HCT116 (cell line): ENCODE measurements around the gene JAK1. TPM values are rescaled to one million over a fixed set of nuclear protein-coding genes. Genes with fewer than 3 reads are reported as not detected.

Source experiments
- ATAC-seq: fragments of 200-7000 bp; cut with Tn5 transposase; 2 replicates; pipeline ENCODE4 v1.9.1; 2020; ENCODE audit warnings: mild to moderate bottlenecking, moderate library complexity
- BruUV-seq: library from RNA; stranded (reverse); fragments of 400-500 nt; replicated peaks from 2 replicates; lab custom pipeline; 2021; lab: Mats Ljungman, UMichigan
- CTCF ChIA-PET: fragments of 300-600 bp; sonication (Branson Sonifier 250); formaldehyde crosslinking; loops from one replicate; lab custom pipeline; 2021; ENCODE audit warnings: antibody characterized with exemption; lab: Charles Lee
- POLR2A ChIA-PET: fragments of 300-600, 350-600 bp; sonication (Branson Sonifier 250); formaldehyde crosslinking; loops from one replicate; lab custom pipeline; 2021; ENCODE audit warnings: antibody characterized with exemption; lab: Charles Lee
- RAD21 ChIA-PET, 2 experiments: fragments of 300-600 bp; sonication (Branson Sonifier 250); formaldehyde crosslinking; loops; one replicate each; lab custom pipeline; 2023; ENCODE audit warnings: low total read pairs in 2 of 2; ENCODE audit not compliant: uncharacterized antibody in 2 of 2, unreplicated experiment in 2 of 2, low non-redundant PET in 1 of 2; lab: Charles Lee
- DNase-seq: peaks from one replicate; pipeline ENCODE4 v3.0.0-alpha.2; 2010; ENCODE audit warnings: low read depth, low spot score
- H2AFZ ChIP-seq: fragments of 200-600 bp; shearing (Covaris generic), sonication (generic); 2 replicates; pipeline ENCODE4 v1.6.1; 2017; ENCODE audit warnings: low read depth, mixed run types, mixed read lengths, antibody characterized with exemption, low read length; ENCODE audit not compliant: poor library complexity, severe bottlenecking
- H3K27ac ChIP-seq: 2 replicates; pipeline ENCODE4 v1.5.1; 2012; ENCODE audit warnings: low read depth, low read length
- H3K27me3 ChIP-seq: fragments of 200-600 bp; sonication (generic); 2 replicates; pipeline ENCODE4 v1.6.1; 2016; ENCODE audit warnings: mixed run types, low read length, mixed read lengths; ENCODE audit not compliant: insufficient read depth
- H3K36me3 ChIP-seq, 2 experiments: fragments of 200-500 bp in 1 of 2; fragments of 200-600 bp in 1 of 2; sonication (Bioruptor generic) in 1 of 2; sonication (generic) in 1 of 2; 2 replicates each; pipeline versions ENCODE4 v1.5.1 to v1.6.1; 2014 to 2016; ENCODE audit warnings: low read length in 2 of 2, inconsistent platforms in 1 of 2, mixed read lengths in 1 of 2, mixed run types in 1 of 2; ENCODE audit not compliant: insufficient read depth in 2 of 2, control insufficient read depth in 1 of 2
- H3K4me1 ChIP-seq, 2 experiments: fragments of 200-600 bp in 1 of 2; sonication (generic) in 1 of 2; 2 replicates each; pipeline versions ENCODE4 v1.5.1 to v1.6.1; 2012 to 2017; ENCODE audit warnings: low read length in 2 of 2, inconsistent platforms in 1 of 2, mild to moderate bottlenecking in 1 of 2, mixed read lengths in 1 of 2, mixed run types in 1 of 2, moderate library complexity in 1 of 2; ENCODE audit not compliant: insufficient read depth in 2 of 2, control insufficient read depth in 1 of 2
- H3K4me2 ChIP-seq: fragments of 200-600 bp; sonication (generic); 2 replicates; pipeline ENCODE4 v1.6.1; 2017; ENCODE audit warnings: mixed run types, low read length, mixed read lengths
- H3K4me3 ChIP-seq, 2 experiments: fragments of 200-600 bp in 1 of 2; sonication (generic) in 1 of 2; replicated peaks in 1 of 2; 2 replicates each; pipeline ENCODE4 v1.5.1; 2011 to 2016; ENCODE audit warnings: low read length in 2 of 2, control low read depth in 1 of 2, low read depth in 1 of 2, mild to moderate bottlenecking in 1 of 2, mixed read lengths in 1 of 2, mixed run types in 1 of 2
- H3K79me2 ChIP-seq: fragments of 200-600 bp; sonication (generic); 2 replicates; pipeline ENCODE4 v1.6.1; 2017; ENCODE audit warnings: mild to moderate bottlenecking, mixed run types, low read length, moderate library complexity, mixed read lengths; ENCODE audit not compliant: insufficient read depth
- H3K9ac ChIP-seq: fragments of 200-600 bp; sonication (generic); 2 replicates; pipeline ENCODE4 v1.6.1; 2016; ENCODE audit warnings: low read length, mixed read lengths
- H3K9me2 ChIP-seq: fragments of 200-600 bp; sonication (generic), shearing (Covaris generic); 2 replicates; pipeline ENCODE4 v1.6.1; 2017; ENCODE audit warnings: mixed run types, mild to moderate bottlenecking, moderate library complexity; ENCODE audit not compliant: insufficient read depth
- H3K9me3 ChIP-seq, 2 experiments: fragments of 200-500 bp in 1 of 2; fragments of 200-600 bp in 1 of 2; sonication (Bioruptor generic) in 1 of 2; sonication (generic) in 1 of 2; 2 replicates each; pipeline ENCODE4 v1.6.1; 2014 to 2017; ENCODE audit warnings: low read length in 2 of 2, mixed read lengths in 2 of 2, inconsistent platforms in 1 of 2, low read depth in 1 of 2, mild to moderate bottlenecking in 1 of 2, mixed run types in 1 of 2, moderate library complexity in 1 of 2; ENCODE audit not compliant: control insufficient read depth in 1 of 2, insufficient read depth in 1 of 2
- H4K20me1 ChIP-seq: fragments of 200-600 bp; sonication (generic), shearing (Covaris generic); 2 replicates; pipeline ENCODE4 v1.6.1; 2017; ENCODE audit warnings: mixed run types, mild to moderate bottlenecking, moderate library complexity; ENCODE audit not compliant: insufficient read depth
- CEBPB ChIP-seq: IDR thresholded peaks from 2 replicates; pipeline ENCODE4 v1.6.1; 2012; ENCODE audit warnings: low read depth
- EZH2phosphoT487 ChIP-seq: fragments of 200-600 bp; IDR thresholded peaks from 2 replicates; pipeline ENCODE4 v1.6.1; 2018; ENCODE audit warnings: antibody characterized with exemption, borderline replicate concordance
- FOSL1 ChIP-seq: IDR thresholded peaks from 2 replicates; pipeline ENCODE4 v1.6.1; 2012; ENCODE audit warnings: low read depth
- JUND ChIP-seq: IDR thresholded peaks from 2 replicates; pipeline ENCODE4 v1.6.1; 2012
- MAX ChIP-seq: IDR thresholded peaks from 2 replicates; pipeline ENCODE4 v1.6.1; 2012
- POLR2A ChIP-seq: IDR thresholded peaks from 2 replicates; pipeline ENCODE4 v1.7.0; 2011; ENCODE audit warnings: borderline replicate concordance; ENCODE audit not compliant: insufficient read depth, insufficient read length; ENCODE audit errors: extremely low read depth
- POLR2AphosphoS5 ChIP-seq: IDR thresholded peaks from 2 replicates; pipeline ENCODE4 v1.6.1; 2011; ENCODE audit warnings: mild to moderate bottlenecking, low read depth, low read length, moderate library complexity
- RAD21 ChIP-seq: IDR thresholded peaks from 2 replicates; pipeline ENCODE4 v1.6.1; 2012; ENCODE audit warnings: low read depth, mild to moderate bottlenecking
- SIN3A ChIP-seq: IDR thresholded peaks from 2 replicates; pipeline ENCODE4 v1.6.1; 2012; ENCODE audit warnings: low read depth
- SP1 ChIP-seq: IDR thresholded peaks from 2 replicates; pipeline ENCODE4 v1.6.1; 2012; ENCODE audit warnings: low read depth
- SRF ChIP-seq: IDR thresholded peaks from 2 replicates; pipeline ENCODE4 v1.6.1; 2012; ENCODE audit warnings: low read depth
- TCF7L2 ChIP-seq: IDR thresholded peaks from 2 replicates; pipeline ENCODE4 v1.7.0; 2011; ENCODE audit warnings: borderline replicate concordance, inconsistent platforms; ENCODE audit not compliant: insufficient read depth, insufficient read length; ENCODE audit errors: extremely low read depth
- YY1 ChIP-seq: IDR thresholded peaks from 2 replicates; pipeline ENCODE4 v1.6.1; 2011; ENCODE audit warnings: low read length, low read depth, moderate library complexity, mild to moderate bottlenecking; ENCODE audit not compliant: insufficient replicate concordance; ENCODE audit errors: extremely low read depth
- ZFX ChIP-seq: fragments of 450-650 bp; IDR thresholded peaks from 2 replicates; pipeline ENCODE4 v1.6.1; 2017
- ZNF274 ChIP-seq: fragments of 200-500 bp; sonication (Bioruptor generic); IDR thresholded peaks from 2 replicates; pipeline ENCODE4 v1.6.1; 2014; ENCODE audit warnings: mild to moderate bottlenecking, low read depth, low read length, inconsistent platforms
- intact Hi-C: fragments of 100-400 bp; cut with micrococcal nuclease; formaldehyde crosslinking; loops from 2 replicates; pipeline ENCODE4 v1.10.0; 2022
- total RNA-seq: library from RNA; stranded (reverse); gene quantifications from one replicate; pipeline ENCODE4 v1.2.1, GENCODE V29; 2021; ENCODE audit not compliant: unreplicated experiment
- TF ChIP-seq, protein P1 (sequence below), 3 experiments: fragments of 200-600 bp in 1 of 3; sonication (generic) in 1 of 3; IDR thresholded peaks in 2 of 3; conservative IDR thresholded peaks in 1 of 3; 2 replicates each; pipeline ENCODE4 v1.5.1; 2012 to 2017; ENCODE audit warnings: low read depth in 2 of 3, low read length in 2 of 3, antibody characterized with exemption in 1 of 3, borderline replicate concordance in 1 of 3, control low read depth in 1 of 3, mild to moderate bottlenecking in 1 of 3, mixed read lengths in 1 of 3, mixed run types in 1 of 3, moderate library complexity in 1 of 3; ENCODE audit not compliant: insufficient read depth in 1 of 3
- TF ChIP-seq, protein P2 (sequence below): IDR thresholded peaks from 2 replicates; pipeline ENCODE4 v1.6.1; 2012
- TF ChIP-seq, protein P3 (sequence below): IDR thresholded peaks from 2 replicates; pipeline ENCODE4 v1.6.1; 2011; ENCODE audit warnings: mild to moderate bottlenecking, low read length, moderate library complexity; ENCODE audit not compliant: insufficient replicate concordance; ENCODE audit errors: extremely low read depth
- TF ChIP-seq, protein P4 (sequence below): IDR thresholded peaks from 2 replicates; pipeline ENCODE4 v1.6.1; 2012; ENCODE audit warnings: low read depth

JAK1 gene
- total RNA-seq, 1 experiment from 2014 or later = 53.2 TPM

GRCh38 chr1:64893921-64894320, 72.4 kb downstream of the JAK1 start:
- CTCF ChIA-PET = no interaction called here
- Histone ChIP-seq H3K9me2 (no peaks in the 10 kb centered on the region), H4K20me1 (no peaks in the 10 kb centered on the region; the same call in 1 of the 2 replicates), H3K4me2 (no peak overlapping the region), H3K4me1 (peaks cover 23 to 32% of the 10 kb centered on the region in 2 experiments), H3K27me3 (no peaks in the 10 kb centered on the region; the same call in 1 of the 2 replicates), H3K79me2 (peaks cover 15% of the 10 kb centered on the region), H3K9me3 (no peaks in the 10 kb centered on the region), H3K36me3 (no peaks in the 10 kb centered on the region), H2AFZ (no peak overlapping the region), H3K9ac (no peak overlapping the region), H3K4me3 (no peak overlapping the region), H3K27ac (no peak overlapping the region)
- no peak for ATAC-seq
- POLR2A ChIA-PET = no interaction called here
- no TSS peak for BruUV-seq
- no peak for DNase-seq
- intact Hi-C loops = no loop called here
- TF ChIP-seq RAD21 (no peak), POLR2AphosphoS5 (no peak), SP1 (no peak), CEBPB (no peak), JUND (no peak), YY1 (no peak), SIN3A (no peak), TCF7L2 (no peak), MAX (no peak), EZH2phosphoT487 (no peak), FOSL1 (no peak), POLR2A (no peak), SRF (no peak), ZFX (no peak), ZNF274 (no peak)
- TF ChIP-seq, protein P1, sequence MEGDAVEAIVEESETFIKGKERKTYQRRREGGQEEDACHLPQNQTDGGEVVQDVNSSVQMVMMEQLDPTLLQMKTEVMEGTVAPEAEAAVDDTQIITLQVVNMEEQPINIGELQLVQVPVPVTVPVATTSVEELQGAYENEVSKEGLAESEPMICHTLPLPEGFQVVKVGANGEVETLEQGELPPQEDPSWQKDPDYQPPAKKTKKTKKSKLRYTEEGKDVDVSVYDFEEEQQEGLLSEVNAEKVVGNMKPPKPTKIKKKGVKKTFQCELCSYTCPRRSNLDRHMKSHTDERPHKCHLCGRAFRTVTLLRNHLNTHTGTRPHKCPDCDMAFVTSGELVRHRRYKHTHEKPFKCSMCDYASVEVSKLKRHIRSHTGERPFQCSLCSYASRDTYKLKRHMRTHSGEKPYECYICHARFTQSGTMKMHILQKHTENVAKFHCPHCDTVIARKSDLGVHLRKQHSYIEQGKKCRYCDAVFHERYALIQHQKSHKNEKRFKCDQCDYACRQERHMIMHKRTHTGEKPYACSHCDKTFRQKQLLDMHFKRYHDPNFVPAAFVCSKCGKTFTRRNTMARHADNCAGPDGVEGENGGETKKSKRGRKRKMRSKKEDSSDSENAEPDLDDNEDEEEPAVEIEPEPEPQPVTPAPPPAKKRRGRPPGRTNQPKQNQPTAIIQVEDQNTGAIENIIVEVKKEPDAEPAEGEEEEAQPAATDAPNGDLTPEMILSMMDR (IDR thresholded peaks at IDR 0.05 in 2 of 3, conservative IDR thresholded peaks at IDR 0.05 in 1 of 3; ENCODE audit: borderline replicate concordance in 1 of 3, insufficient read depth in 1 of 3, low read depth in 2 of 3, low read length in 2 of 3) = no peak
- TF ChIP-seq, protein P2, sequence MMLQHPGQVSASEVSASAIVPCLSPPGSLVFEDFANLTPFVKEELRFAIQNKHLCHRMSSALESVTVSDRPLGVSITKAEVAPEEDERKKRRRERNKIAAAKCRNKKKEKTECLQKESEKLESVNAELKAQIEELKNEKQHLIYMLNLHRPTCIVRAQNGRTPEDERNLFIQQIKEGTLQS = no peak
- TF ChIP-seq, protein P3, sequence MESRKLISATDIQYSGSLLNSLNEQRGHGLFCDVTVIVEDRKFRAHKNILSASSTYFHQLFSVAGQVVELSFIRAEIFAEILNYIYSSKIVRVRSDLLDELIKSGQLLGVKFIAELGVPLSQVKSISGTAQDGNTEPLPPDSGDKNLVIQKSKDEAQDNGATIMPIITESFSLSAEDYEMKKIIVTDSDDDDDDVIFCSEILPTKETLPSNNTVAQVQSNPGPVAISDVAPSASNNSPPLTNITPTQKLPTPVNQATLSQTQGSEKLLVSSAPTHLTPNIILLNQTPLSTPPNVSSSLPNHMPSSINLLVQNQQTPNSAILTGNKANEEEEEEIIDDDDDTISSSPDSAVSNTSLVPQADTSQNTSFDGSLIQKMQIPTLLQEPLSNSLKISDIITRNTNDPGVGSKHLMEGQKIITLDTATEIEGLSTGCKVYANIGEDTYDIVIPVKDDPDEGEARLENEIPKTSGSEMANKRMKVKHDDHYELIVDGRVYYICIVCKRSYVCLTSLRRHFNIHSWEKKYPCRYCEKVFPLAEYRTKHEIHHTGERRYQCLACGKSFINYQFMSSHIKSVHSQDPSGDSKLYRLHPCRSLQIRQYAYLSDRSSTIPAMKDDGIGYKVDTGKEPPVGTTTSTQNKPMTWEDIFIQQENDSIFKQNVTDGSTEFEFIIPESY = no peak
- TF ChIP-seq, protein P4, sequence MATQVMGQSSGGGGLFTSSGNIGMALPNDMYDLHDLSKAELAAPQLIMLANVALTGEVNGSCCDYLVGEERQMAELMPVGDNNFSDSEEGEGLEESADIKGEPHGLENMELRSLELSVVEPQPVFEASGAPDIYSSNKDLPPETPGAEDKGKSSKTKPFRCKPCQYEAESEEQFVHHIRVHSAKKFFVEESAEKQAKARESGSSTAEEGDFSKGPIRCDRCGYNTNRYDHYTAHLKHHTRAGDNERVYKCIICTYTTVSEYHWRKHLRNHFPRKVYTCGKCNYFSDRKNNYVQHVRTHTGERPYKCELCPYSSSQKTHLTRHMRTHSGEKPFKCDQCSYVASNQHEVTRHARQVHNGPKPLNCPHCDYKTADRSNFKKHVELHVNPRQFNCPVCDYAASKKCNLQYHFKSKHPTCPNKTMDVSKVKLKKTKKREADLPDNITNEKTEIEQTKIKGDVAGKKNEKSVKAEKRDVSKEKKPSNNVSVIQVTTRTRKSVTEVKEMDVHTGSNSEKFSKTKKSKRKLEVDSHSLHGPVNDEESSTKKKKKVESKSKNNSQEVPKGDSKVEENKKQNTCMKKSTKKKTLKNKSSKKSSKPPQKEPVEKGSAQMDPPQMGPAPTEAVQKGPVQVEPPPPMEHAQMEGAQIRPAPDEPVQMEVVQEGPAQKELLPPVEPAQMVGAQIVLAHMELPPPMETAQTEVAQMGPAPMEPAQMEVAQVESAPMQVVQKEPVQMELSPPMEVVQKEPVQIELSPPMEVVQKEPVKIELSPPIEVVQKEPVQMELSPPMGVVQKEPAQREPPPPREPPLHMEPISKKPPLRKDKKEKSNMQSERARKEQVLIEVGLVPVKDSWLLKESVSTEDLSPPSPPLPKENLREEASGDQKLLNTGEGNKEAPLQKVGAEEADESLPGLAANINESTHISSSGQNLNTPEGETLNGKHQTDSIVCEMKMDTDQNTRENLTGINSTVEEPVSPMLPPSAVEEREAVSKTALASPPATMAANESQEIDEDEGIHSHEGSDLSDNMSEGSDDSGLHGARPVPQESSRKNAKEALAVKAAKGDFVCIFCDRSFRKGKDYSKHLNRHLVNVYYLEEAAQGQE = no peak
- RAD21 ChIA-PET = no interaction called here
